HG03066 (cell line): ENCODE results near the gene TFPI.

ENCODE experiments used
- ATAC-seq: cut with Tn5 transposase; IDR thresholded peaks from one replicate; pipeline ENCODE4 v1.9.1; 2021; ENCODE audit warnings: low read depth; ENCODE audit not compliant: unreplicated experiment

TFPI gene

DNA sequence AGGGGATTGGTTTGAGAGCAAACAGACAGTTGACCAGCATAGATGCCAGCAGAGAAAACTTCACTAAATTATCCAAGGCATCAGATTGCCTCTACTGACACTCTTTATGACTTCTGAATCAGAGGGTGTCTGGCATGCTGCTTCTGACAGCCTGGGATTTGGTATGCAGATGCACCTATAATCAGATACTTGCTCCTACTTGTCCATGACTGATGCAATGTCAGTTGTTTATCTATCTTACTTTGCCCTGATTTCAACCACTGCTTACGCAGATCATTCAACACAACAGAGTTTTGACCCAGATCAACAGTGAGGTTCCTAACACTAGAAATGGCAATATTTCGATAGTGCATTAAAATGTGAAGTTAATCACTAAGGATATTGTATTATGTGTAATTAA lies 83.5 kb downstream of the TFPI start:
- ATAC-seq = no peak

- ATAC-seq = no peak
These were observed 84.7 kb downstream of the TFPI start for GRCh38 chr2:187469538-187469937.

DNA sequence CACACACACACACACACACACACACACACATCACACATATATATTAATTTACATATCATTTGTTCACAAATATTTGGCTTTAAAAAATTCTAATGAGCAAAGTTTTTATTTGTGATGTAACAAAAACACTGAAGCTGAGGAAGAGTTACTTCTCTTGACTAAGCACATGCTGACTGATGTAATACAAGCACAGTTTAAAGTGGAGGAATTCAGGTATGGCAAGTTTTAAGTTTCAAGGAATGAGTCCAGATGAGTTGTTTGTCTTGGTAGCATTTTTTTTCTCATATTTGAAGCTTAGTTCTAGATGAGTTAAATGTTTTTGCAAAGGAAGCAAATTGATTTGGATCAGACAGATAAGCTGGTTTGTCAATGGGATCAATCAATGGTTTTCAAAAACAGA lies 86.0 kb downstream of the TFPI start:
- ATAC-seq = no peak

DNA sequence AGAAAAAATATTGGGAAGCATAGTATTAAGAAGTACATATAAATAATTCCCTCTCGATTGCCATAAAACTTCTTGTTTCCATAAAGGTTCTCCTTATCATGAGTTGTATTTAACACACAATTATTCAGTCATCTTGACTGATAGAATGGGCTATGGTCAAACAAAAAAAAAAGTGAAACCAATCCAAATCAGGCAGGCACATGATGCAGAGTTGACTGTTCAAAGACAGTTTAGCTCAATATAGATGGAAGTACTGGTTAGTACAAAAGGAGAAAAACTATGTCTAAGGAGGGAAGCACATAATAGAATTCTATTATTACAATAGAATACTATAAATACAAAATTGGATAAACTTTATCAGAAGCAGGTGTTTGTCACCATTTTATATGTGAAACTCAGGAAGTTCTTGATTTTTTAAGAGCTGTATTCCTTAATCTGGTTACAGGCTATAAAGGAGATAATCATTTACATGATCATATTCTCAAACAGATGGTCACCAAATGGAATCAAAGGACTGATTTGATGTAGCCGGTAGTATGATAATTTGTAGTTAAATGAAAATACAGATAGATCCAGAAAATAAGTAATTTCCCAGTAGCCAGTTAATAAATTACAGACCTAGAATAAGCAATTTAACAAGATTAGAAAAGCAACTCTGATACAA lies 88.0 kb downstream of the TFPI start:
- no peak for ATAC-seq

DNA sequence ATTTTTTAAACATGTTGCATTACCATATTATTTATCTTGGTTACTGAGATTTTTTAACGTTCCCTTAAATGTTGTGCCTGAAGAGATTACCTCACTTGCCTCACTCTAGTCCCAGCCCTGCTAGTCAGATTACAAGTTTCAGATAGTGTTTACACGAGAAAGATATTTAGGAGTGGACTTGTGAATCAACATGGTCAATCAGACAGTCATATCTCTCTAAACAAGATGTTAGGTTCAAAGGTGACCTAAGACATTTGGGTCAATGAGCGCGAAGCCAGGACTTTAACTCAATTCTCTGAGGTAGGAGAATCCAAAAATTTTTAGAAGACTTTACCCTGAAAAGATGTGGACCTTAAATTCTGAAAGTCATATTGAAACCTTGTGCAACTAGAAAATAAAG lies 91.4 kb downstream of the TFPI start:
- ATAC-seq = no peak

- ATAC-seq = no peak
These were observed 92.7 kb downstream of the TFPI start for GRCh38 chr2:187461294-187462261.

- no peak for ATAC-seq
These were observed 95.0 kb downstream of the TFPI start for GRCh38 chr2:187459256-187459655.

DNA sequence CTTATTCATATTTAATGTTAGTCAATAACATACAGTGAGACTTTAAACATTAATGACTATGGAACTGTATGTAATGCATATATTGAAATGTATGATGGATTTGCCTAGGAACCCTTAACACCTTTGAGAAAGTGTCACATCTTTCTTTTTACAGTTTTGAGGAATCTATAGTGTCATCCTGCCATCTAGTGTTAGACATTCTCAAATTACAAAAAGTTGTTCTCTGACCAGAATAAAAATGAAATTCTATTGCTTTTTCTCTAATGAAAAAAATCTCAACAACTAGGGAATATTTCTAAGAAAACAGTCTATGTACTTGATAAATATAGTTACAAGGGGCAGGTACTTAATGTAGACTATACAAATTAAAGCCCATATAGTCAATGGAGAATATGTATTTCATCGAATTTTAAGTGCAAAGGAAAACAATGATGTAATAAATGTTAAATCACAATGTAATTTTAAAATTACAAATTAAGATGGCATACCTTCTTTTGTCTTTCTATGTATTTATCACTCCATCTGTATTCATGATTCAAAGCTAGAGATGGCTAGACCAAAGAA lies 101.1 kb downstream of the TFPI start:
- ATAC-seq = no peak

DNA sequence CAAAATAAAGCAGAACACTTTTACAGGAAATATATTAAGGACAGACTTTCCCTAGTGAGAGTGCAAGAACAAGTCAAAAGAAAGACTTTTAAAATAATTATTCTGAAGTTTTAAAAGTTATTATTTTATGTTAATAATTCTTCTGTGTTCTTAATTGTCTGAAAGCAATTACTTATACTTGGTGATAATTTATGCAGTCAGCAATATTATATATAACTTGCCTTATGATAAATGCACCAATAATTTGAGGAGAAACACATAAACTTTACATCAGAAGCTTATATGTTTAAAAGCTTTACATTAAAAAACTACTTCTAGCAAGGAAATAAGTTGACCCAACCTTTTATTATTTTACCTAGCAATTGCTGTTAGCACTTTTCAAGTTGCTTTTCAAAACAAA lies 102.7 kb downstream of the TFPI start:
- ATAC-seq = no peak

GRCh38 chr2:187447336-187447735 lies 106.9 kb downstream of the TFPI start:
- no peak for ATAC-seq

GRCh38 chr2:187446711-187447110 lies 107.5 kb downstream of the TFPI start:
- no peak for ATAC-seq

GRCh38 chr2:187445051-187445450 lies 109.2 kb downstream of the TFPI start:
- no peak for ATAC-seq

GRCh38 chr2:187442778-187443177 lies 111.5 kb downstream of the TFPI start:
- ATAC-seq = no peak

GRCh38 chr2:187442378-187442777 lies 111.9 kb downstream of the TFPI start:
- ATAC-seq = no peak

- ATAC-seq = no peak
These were observed 114.0 kb downstream of the TFPI start for GRCh38 chr2:187440101-187440675.

DNA sequence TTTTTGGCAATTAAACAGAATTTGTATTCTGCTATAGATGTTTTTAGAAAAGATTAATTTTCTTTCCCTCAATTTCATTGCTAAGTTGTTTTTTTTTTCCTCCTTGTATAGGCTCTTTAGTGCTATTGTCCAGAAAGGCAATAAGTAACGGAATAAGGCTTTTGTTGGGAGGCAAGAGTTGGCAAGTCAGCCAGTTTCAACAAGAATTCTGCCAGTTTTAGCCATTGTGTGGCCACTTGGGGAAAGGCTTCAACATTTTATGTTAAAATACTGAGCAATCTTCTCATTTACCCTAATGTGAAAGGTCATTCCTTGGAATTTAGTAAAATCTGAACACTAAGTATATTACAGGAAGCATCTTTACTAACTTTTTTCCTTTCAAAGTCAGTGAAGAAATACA lies 115.8 kb downstream of the TFPI start:
- no peak for ATAC-seq

DNA sequence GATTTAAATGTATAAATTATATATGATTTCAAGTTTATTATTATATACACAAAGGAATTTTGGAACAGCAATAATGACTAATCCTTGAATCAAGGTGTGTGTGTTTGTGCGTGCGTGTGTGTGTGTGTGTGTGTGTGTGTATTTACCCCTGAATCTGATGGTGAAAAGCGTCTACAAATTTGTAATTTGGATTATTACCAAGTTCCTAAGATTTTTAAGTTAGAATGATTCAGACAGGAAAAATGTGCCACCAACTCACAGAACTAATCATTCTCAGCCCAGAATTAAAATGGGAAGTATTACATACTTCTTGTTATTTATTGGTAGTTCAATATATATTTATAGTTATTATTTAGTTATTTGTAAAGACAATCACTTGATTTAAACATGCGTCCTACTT lies 118.5 kb downstream of the TFPI start:
- no peak for ATAC-seq

DNA sequence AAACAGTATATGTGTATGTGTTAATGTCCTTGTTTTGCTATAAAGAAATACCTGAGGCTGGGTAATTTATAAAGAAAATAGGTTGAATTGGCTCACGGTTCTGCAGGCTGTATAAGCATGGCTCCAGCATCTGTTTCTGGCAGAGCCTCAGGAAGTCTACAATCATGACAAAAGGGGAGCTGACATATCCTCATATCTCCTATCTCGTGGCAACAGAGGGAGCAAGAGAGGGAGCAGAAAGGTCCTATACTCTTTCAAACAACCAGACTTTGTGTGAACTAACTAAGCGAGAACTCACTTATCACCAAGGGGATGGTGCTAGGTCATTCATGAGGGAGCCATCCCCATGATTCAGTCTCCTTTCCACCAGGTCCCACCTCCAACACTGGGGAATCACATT lies 119.2 kb downstream of the TFPI start:
- no peak for ATAC-seq

DNA sequence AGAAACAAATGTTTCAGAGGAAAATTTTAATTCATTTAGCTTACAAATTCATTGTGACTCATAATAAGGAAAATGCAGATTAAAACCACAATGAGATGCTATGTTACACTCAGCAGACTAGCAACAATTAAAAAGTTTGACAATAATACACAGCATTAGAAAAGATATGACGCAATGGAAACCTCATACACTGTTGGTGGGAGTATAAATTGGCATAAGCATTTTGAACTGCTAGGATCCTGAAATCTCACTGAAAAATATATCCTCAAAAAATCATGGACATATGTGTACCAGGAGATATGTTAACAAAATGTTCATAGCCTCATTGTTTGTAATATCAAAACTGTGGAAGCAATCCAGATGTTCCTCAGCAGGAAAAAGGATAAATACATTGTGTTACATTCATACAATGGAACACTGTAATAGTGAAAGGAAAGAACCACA lies 119.9 kb downstream of the TFPI start:
- no peak for ATAC-seq

GRCh38 chr2:187431911-187432310 lies 122.3 kb downstream of the TFPI start:
- ATAC-seq = no peak

GRCh38 chr2:187429989-187430388 lies 124.2 kb downstream of the TFPI start:
- no peak for ATAC-seq
